IPS DF 6.9 (cell line): ENCODE results near the gene FOCAD.

Source experiments
- DNase-seq: peaks from one replicate; pipeline ENCODE4 v3.0.0-alpha.2; 2013; ENCODE audit warnings: low read depth, low spot score
- H3K27ac ChIP-seq: one replicate; pipeline ENCODE4 v1.5.1; 2013; ENCODE audit warnings: low read length, control low read depth
- H3K27me3 ChIP-seq: 2 replicates; pipeline ENCODE4 v1.6.1; 2013; ENCODE audit warnings: mild to moderate bottlenecking, low read length; ENCODE audit not compliant: control insufficient read depth, insufficient read depth
- H3K36me3 ChIP-seq: 2 replicates; pipeline ENCODE4 v1.6.1; 2013; ENCODE audit warnings: low read length; ENCODE audit not compliant: control insufficient read depth, insufficient read depth
- H3K4me1 ChIP-seq: 2 replicates; pipeline ENCODE4 v1.6.1; 2013; ENCODE audit warnings: low read length; ENCODE audit not compliant: control insufficient read depth, insufficient read depth
- H3K4me3 ChIP-seq: 2 replicates; pipeline ENCODE4 v1.5.1; 2013; ENCODE audit warnings: mild to moderate bottlenecking, low read length
- H3K9me3 ChIP-seq: 2 replicates; pipeline ENCODE4 v1.6.1; 2013; ENCODE audit warnings: low read length, inconsistent platforms; ENCODE audit not compliant: control insufficient read depth, insufficient read depth
- WGBS: extraction: QIAGEN DNeasy Blood & Tissue Kit; methylation state at CpG from one replicate; pipeline ENCODE4 v1.1.7; 2013; ENCODE audit warnings: mixed read lengths, missing lambda C conversion rate; ENCODE audit not compliant: insufficient read length, insufficient coverage; 5-methylcytosine and 5-hydroxymethylcytosine counted together

Gene FOCAD

GRCh38 chr9:20984506-20984905 lies 300.4 kb downstream of the FOCAD start:
- 100% methylated on average over 1 of the region's 3 CpGs for WGBS
- H3K4me1 ChIP-seq, result no peaks in the 10 kb centered on the region
- H3K27ac ChIP-seq, result no peak overlapping the region
- H3K36me3 ChIP-seq, result no peaks in the 10 kb centered on the region
- H3K9me3 ChIP-seq, result no peaks in the 10 kb centered on the region
- no peak overlapping the region for H3K4me3 ChIP-seq
- no peaks in the 10 kb centered on the region for H3K27me3 ChIP-seq
- no peak for DNase-seq

- no CpG with 5 or more reads among the region's 6 CpGs for WGBS
- H3K27me3 ChIP-seq, result no peaks in the 10 kb centered on the region
Measured at GRCh38 chr9:20985851-20986600, 302.0 kb downstream of the FOCAD start.

GRCh38 chr9:20987521-20987920 lies 303.5 kb downstream of the FOCAD start:
- DNase-seq, result no peak
- no peaks in the 10 kb centered on the region for H3K4me1 ChIP-seq
- WGBS, result no CpG with 5 or more reads among the region's 1 CpG
- no peaks in the 10 kb centered on the region for H3K9me3 ChIP-seq
- H3K36me3 ChIP-seq, result peaks cover 9% of the 10 kb centered on the region; the same call in 1 of the 2 replicates
- H3K27me3 ChIP-seq, result no peaks in the 10 kb centered on the region
- H3K27ac ChIP-seq, result no peak overlapping the region
- H3K4me3 ChIP-seq, result no peak overlapping the region

More at GRCh38 chr9:20985851-20986600, 302.0 kb downstream of the FOCAD start:
- Histone ChIP-seq H3K27ac (no peak overlapping the region), H3K4me3 (no peak overlapping the region), H3K36me3 (peaks cover 9% of the 10 kb centered on the region; the same call in 1 of the 2 replicates), H3K4me1 (no peaks in the 10 kb centered on the region), H3K9me3 (no peaks in the 10 kb centered on the region)
- DNase-seq, result no peak

- Histone ChIP-seq H3K4me3 (no peak overlapping the region), H3K36me3 (peaks cover 9% of the 10 kb centered on the region; the same call in 1 of the 2 replicates), H3K27me3 (no peaks in the 10 kb centered on the region), H3K9me3 (no peaks in the 10 kb centered on the region), H3K4me1 (no peaks in the 10 kb centered on the region), H3K27ac (no peak overlapping the region)
- no CpG with 5 or more reads among the region's 3 CpGs for WGBS
- no peak for DNase-seq
Measured at GRCh38 chr9:20988061-20988460, 304.0 kb downstream of the FOCAD start.

GRCh38 chr9:20988671-20989315 lies 304.7 kb downstream of the FOCAD start:
- no peak for DNase-seq
- Histone ChIP-seq H3K36me3 (peaks cover 9% of the 10 kb centered on the region; the same call in 1 of the 2 replicates), H3K9me3 (no peaks in the 10 kb centered on the region), H3K4me1 (no peaks in the 10 kb centered on the region), H3K27me3 (no peaks in the 10 kb centered on the region), H3K4me3 (no peak overlapping the region), H3K27ac (no peak overlapping the region)
- no CpG with 5 or more reads among the region's 3 CpGs for WGBS

GRCh38 chr9:20989923-20990341 lies 305.9 kb downstream of the FOCAD start:
- H3K4me1 ChIP-seq, result no peaks in the 10 kb centered on the region
- H3K36me3 ChIP-seq, result peaks cover 9% of the 10 kb centered on the region; the same call in 1 of the 2 replicates
- no peak overlapping the region for H3K27ac ChIP-seq
- WGBS, result no CpG with 5 or more reads among the region's 6 CpGs
- H3K27me3 ChIP-seq, result no peaks in the 10 kb centered on the region
- H3K4me3 ChIP-seq, result no peak overlapping the region
- DNase-seq, result no peak
- H3K9me3 ChIP-seq, result no peaks in the 10 kb centered on the region

DNA sequence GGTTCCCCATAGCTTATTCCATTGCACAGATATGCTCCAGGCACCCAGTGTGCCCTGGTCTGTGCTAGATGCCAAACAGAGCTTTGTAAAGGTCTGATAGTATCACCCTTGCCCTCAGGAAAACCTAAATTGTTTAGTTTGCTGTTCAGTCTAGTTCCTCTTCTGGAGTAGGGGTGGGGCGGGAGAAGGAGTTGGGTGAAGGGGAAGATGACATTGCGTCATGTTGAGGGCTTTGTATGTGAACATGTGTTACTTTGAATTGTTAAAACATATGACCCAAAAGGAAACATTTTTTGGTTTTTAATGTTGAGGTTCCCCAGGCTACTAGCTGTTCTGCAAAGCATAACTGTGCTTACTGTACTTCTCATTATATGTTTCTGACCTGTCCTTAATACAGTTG lies 306.8 kb downstream of the FOCAD start:
- no peaks in the 10 kb centered on the region for H3K4me1 ChIP-seq
- H3K9me3 ChIP-seq, result no peaks in the 10 kb centered on the region
- H3K36me3 ChIP-seq, result peaks cover 9% of the 10 kb centered on the region; the same call in 1 of the 2 replicates
- no peak for DNase-seq
- no peak overlapping the region for H3K27ac ChIP-seq
- no peaks in the 10 kb centered on the region for H3K27me3 ChIP-seq
- WGBS, result no CpG with 5 or more reads among the region's 2 CpGs
- H3K4me3 ChIP-seq, result no peak overlapping the region

DNA sequence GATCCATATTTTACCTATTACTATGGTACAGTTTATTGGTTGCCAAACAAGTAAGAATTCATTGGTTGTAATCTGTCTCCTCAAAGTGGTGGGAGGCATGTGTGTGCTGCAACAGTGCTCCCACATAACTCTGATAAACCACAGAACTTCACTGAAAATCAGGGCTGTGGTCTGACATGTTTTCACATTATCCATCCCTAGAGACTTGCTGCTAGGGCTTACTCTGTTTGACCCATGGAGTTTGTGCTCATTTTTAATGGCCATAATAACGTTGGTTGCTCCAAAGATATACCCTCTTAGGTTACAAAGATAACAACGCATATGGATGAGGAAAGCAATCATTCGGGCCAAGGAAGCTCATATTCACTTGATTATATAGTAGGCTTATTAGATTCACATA lies 310.4 kb downstream of the FOCAD start:
- Histone ChIP-seq H3K36me3 (peaks cover 11% of the 10 kb centered on the region; the same call in 1 of the 2 replicates), H3K27ac (no peak overlapping the region), H3K27me3 (no peaks in the 10 kb centered on the region), H3K4me1 (peaks cover 2% of the 10 kb centered on the region; the same call in 1 of the 2 replicates), H3K4me3 (no peak overlapping the region), H3K9me3 (no peaks in the 10 kb centered on the region)
- DNase-seq, result no peak
- WGBS, result no CpG with 5 or more reads among the region's 3 CpGs

DNA sequence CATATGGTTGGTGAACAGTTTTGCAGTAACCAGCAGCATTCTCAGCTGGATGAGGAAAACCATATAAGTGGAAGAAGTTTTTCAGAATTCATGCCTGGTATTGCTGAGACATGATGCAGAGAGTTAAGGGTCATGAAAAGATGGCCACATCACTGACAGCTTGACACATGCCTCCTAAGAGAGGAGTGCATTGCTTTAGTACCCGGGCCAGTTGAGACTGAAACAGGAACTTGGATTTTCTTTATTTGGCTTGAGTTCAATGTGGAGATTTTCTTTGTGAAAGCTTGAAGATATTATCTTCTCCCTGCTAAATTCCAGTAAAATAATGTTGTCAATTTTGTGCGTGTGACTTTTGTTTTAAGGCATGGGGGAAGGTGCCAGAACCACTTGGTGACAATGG lies 311.6 kb downstream of the FOCAD start:
- no CpG with 5 or more reads among the region's 2 CpGs for WGBS
- H3K27ac ChIP-seq, result no peak overlapping the region
- no peaks in the 10 kb centered on the region for H3K9me3 ChIP-seq
- no peak overlapping the region for H3K4me3 ChIP-seq
- H3K4me1 ChIP-seq, result peaks cover 2% of the 10 kb centered on the region; the same call in 1 of the 2 replicates
- no peak for DNase-seq
- H3K36me3 ChIP-seq, result peaks cover 4% of the 10 kb centered on the region; the same call in 1 of the 2 replicates
- H3K27me3 ChIP-seq, result no peaks in the 10 kb centered on the region

- Histone ChIP-seq H3K27me3 (no peaks in the 10 kb centered on the region), H3K36me3 (0 out of 2 replicates have a peak, but pooled peaks cover 2% of the 10 kb centered on the region), H3K27ac (no peak overlapping the region), H3K4me1 (peaks cover 2% of the 10 kb centered on the region; the same call in 1 of the 2 replicates), H3K4me3 (no peak overlapping the region), H3K9me3 (no peaks in the 10 kb centered on the region)
- DNase-seq, result no peak
- no CpG with 5 or more reads among the region's 2 CpGs for WGBS
Measured at GRCh38 chr9:20996809-20997208, 312.8 kb downstream of the FOCAD start.
